Mucosa of stomach (tissue), 1 donor: ENCODE measurements around the gene GAREM2.

Experiments used
- H3K27me3 ChIP-seq: one replicate; pipeline ENCODE4 v1.7.0; 2013; ENCODE audit warnings: mild to moderate bottlenecking, low read length; ENCODE audit not compliant: control insufficient read depth, insufficient read depth
- H3K36me3 ChIP-seq: one replicate; pipeline ENCODE4 v1.7.0; 2013; ENCODE audit warnings: low read length; ENCODE audit not compliant: control insufficient read depth, insufficient read depth
- H3K4me1 ChIP-seq: one replicate; pipeline ENCODE4 v1.7.0; 2013; ENCODE audit warnings: mild to moderate bottlenecking, low read length; ENCODE audit not compliant: control insufficient read depth, insufficient read depth
- H3K4me3 ChIP-seq: one replicate; pipeline ENCODE4 v1.7.0; 2013; ENCODE audit warnings: low read length
- H3K9ac ChIP-seq: one replicate; pipeline ENCODE4 v1.7.0; 2013; ENCODE audit warnings: mild to moderate bottlenecking, low read length, moderate library complexity
- H3K9me3 ChIP-seq: one replicate; pipeline ENCODE4 v1.7.0; 2013; ENCODE audit warnings: mild to moderate bottlenecking, low read length, moderate library complexity; ENCODE audit not compliant: control insufficient read depth
- donor health status: Pancreatic carcinoma.

Gene GAREM2

GRCh38 chr2:26195040-26195984 lies 22.4 kb downstream of the GAREM2 start:
- no peak overlapping the region for H3K4me3 ChIP-seq
- H3K4me1 ChIP-seq = no peaks in the 10 kb centered on the region
- H3K36me3 ChIP-seq = no peaks in the 10 kb centered on the region

GRCh38 chr2:26196683-26197418 lies 24.0 kb downstream of the GAREM2 start:
- Histone ChIP-seq H3K9ac (no peak overlapping the region), H3K9me3 (no peaks in the 10 kb centered on the region), H3K4me3 (no peak overlapping the region), H3K27me3 (no peaks in the 10 kb centered on the region), H3K4me1 (no peaks in the 10 kb centered on the region), H3K36me3 (peaks cover 6% of the 10 kb centered on the region)

More at GRCh38 chr2:26195040-26195984, 22.4 kb downstream of the GAREM2 start:
- H3K27me3 ChIP-seq = no peaks in the 10 kb centered on the region
- H3K9me3 ChIP-seq = no peaks in the 10 kb centered on the region
- H3K9ac ChIP-seq = no peak overlapping the region

GRCh38 chr2:26197516-26197915 lies 24.6 kb downstream of the GAREM2 start:
- H3K9me3 ChIP-seq = no peaks in the 10 kb centered on the region
- no peaks in the 10 kb centered on the region for H3K4me1 ChIP-seq
- H3K27me3 ChIP-seq = no peaks in the 10 kb centered on the region
- peaks cover 10% of the 10 kb centered on the region for H3K36me3 ChIP-seq
- no peak overlapping the region for H3K9ac ChIP-seq
- no peak overlapping the region for H3K4me3 ChIP-seq

- peaks cover 10% of the 10 kb centered on the region for H3K36me3 ChIP-seq
- H3K4me3 ChIP-seq = no peak overlapping the region
- no peaks in the 10 kb centered on the region for H3K27me3 ChIP-seq
- H3K9ac ChIP-seq = no peak overlapping the region
- no peaks in the 10 kb centered on the region for H3K9me3 ChIP-seq
- H3K4me1 ChIP-seq = no peaks in the 10 kb centered on the region
These were observed 30.1 kb downstream of the GAREM2 start for GRCh38 chr2:26202981-26203490.

- Histone ChIP-seq H3K9me3 (no peaks in the 10 kb centered on the region), H3K4me3 (no peak overlapping the region), H3K27me3 (no peaks in the 10 kb centered on the region), H3K36me3 (peaks cover 10% of the 10 kb centered on the region), H3K9ac (no peak overlapping the region), H3K4me1 (no peaks in the 10 kb centered on the region)
These were observed 31.0 kb downstream of the GAREM2 start for GRCh38 chr2:26203906-26204305.

- no peak overlapping the region for H3K4me3 ChIP-seq
- no peaks in the 10 kb centered on the region for H3K27me3 ChIP-seq
- H3K4me1 ChIP-seq = no peaks in the 10 kb centered on the region
- no peaks in the 10 kb centered on the region for H3K9me3 ChIP-seq
- peaks cover 8% of the 10 kb centered on the region for H3K36me3 ChIP-seq
- H3K9ac ChIP-seq = no peak overlapping the region
These were observed 39.1 kb downstream of the GAREM2 start for GRCh38 chr2:26212011-26212410.

- Histone ChIP-seq H3K36me3 (peaks cover 6% of the 10 kb centered on the region), H3K9ac (no peak overlapping the region)
These were observed 41.9 kb downstream of the GAREM2 start for GRCh38 chr2:26214759-26215158.

GRCh38 chr2:26215833-26216232 lies 42.9 kb downstream of the GAREM2 start:
- Histone ChIP-seq H3K27me3 (no peaks in the 10 kb centered on the region), H3K9me3 (no peaks in the 10 kb centered on the region), H3K4me1 (no peaks in the 10 kb centered on the region), H3K36me3 (no peaks in the 10 kb centered on the region), H3K4me3 (no peak overlapping the region), H3K9ac (no peak overlapping the region)

More at GRCh38 chr2:26214759-26215158, 41.9 kb downstream of the GAREM2 start:
- no peaks in the 10 kb centered on the region for H3K9me3 ChIP-seq
- no peak overlapping the region for H3K4me3 ChIP-seq
- no peaks in the 10 kb centered on the region for H3K27me3 ChIP-seq
- H3K4me1 ChIP-seq = no peaks in the 10 kb centered on the region

- no peak overlapping the region for H3K4me3 ChIP-seq
- no peaks in the 10 kb centered on the region for H3K4me1 ChIP-seq
- no peaks in the 10 kb centered on the region for H3K27me3 ChIP-seq
- no peaks in the 10 kb centered on the region for H3K9me3 ChIP-seq
- H3K36me3 ChIP-seq = no peaks in the 10 kb centered on the region
- H3K9ac ChIP-seq = no peak overlapping the region
These were observed 43.7 kb downstream of the GAREM2 start for GRCh38 chr2:26216587-26216986.

- H3K9me3 ChIP-seq = no peaks in the 10 kb centered on the region
- no peak overlapping the region for H3K9ac ChIP-seq
- no peak overlapping the region for H3K4me3 ChIP-seq
- H3K27me3 ChIP-seq = no peaks in the 10 kb centered on the region
- H3K36me3 ChIP-seq = no peaks in the 10 kb centered on the region
- no peaks in the 10 kb centered on the region for H3K4me1 ChIP-seq
These were observed 44.8 kb downstream of the GAREM2 start for GRCh38 chr2:26217720-26218119.

- Histone ChIP-seq H3K9ac (no peak overlapping the region), H3K4me3 (no peak overlapping the region), H3K4me1 (peaks cover 4% of the 10 kb centered on the region), H3K36me3 (no peaks in the 10 kb centered on the region), H3K27me3 (no peaks in the 10 kb centered on the region), H3K9me3 (no peaks in the 10 kb centered on the region)
These were observed 50.1 kb downstream of the GAREM2 start for GRCh38 chr2:26223018-26223417.

GRCh38 chr2:26224095-26224494 lies 51.2 kb downstream of the GAREM2 start:
- Histone ChIP-seq H3K4me3 (no peak overlapping the region), H3K27me3 (no peaks in the 10 kb centered on the region), H3K36me3 (no peaks in the 10 kb centered on the region), H3K9me3 (no peaks in the 10 kb centered on the region), H3K9ac (no peak overlapping the region), H3K4me1 (peaks cover 4% of the 10 kb centered on the region)
